ENCODE data around the gene FEZF1. TPM values are rescaled to one million over a fixed set of nuclear protein-coding genes. Genes with fewer than 3 reads are reported as not detected.

The FEZF1 gene
- total RNA-seq, 2 donors from 2014 or later: 0.22 TPM; not detected in 1

GRCh38 chr7:122299624-122300210 is 4.8 kb downstream of the FEZF1 start:
- TF ChIP-seq CTCF (conservative IDR thresholded peaks at IDR 0.05): no peak
- Histone ChIP-seq H3K9ac (ENCODE audit: extremely low read depth, low read length, poor library complexity, severe bottlenecking) (no peak overlapping the region), H3K4me3 (ENCODE audit: low read length) (peak overlapping the region; percentile 74), H3K9me3 (ENCODE audit: control insufficient read depth, low read length) (no peaks in the 10 kb centered on the region), H3K36me3 (ENCODE audit: control insufficient read depth, insufficient read depth, low read length) (no peaks in the 10 kb centered on the region), H3K4me1 (ENCODE audit: control insufficient read depth, insufficient read depth, low read length) (no peaks in the 10 kb centered on the region), H3K27ac (ENCODE audit: low read depth, low read length) (no peak overlapping the region), H3K27me3 (ENCODE audit: control insufficient read depth, insufficient read depth, low read length, poor library complexity, severe bottlenecking) (peaks cover 94% of the 10 kb centered on the region)
- no peaks in the 10 kb centered on the region for H3K9me3 Mint-ChIP-seq
- DNase-seq: peak; percentile 79
- peaks cover 94% of the 10 kb centered on the region for H3K27me3 Mint-ChIP-seq (ENCODE audit: insufficient read depth)
- WGBS, 2 experiments (ENCODE audit: insufficient coverage in 1 of 2, insufficient read length in 1 of 2): 6 to 7% methylated on average over 22 to 32 of the region's 32 CpGs
- H3K36me3 Mint-ChIP-seq (ENCODE audit: low read depth): no peaks in the 10 kb centered on the region
- no peak overlapping the region for H3K27ac Mint-ChIP-seq
- H3K4me1 Mint-ChIP-seq: peaks cover 23% of the 10 kb centered on the region
- peak overlapping the region; percentile 70 for H3K4me3 Mint-ChIP-seq

GRCh38 chr7:122298618-122299017 is 5.9 kb downstream of the FEZF1 start:
- no peak for DNase-seq
- no peak overlapping the region for H3K27ac Mint-ChIP-seq
- no peak for TF ChIP-seq CTCF (conservative IDR thresholded peaks at IDR 0.05)
- Histone ChIP-seq H3K27ac (ENCODE audit: low read depth, low read length) (no peak overlapping the region), H3K4me1 (ENCODE audit: control insufficient read depth, insufficient read depth, low read length) (no peaks in the 10 kb centered on the region), H3K27me3 (ENCODE audit: control insufficient read depth, insufficient read depth, low read length, poor library complexity, severe bottlenecking) (peaks cover 84% of the 10 kb centered on the region), H3K36me3 (ENCODE audit: control insufficient read depth, insufficient read depth, low read length) (no peaks in the 10 kb centered on the region), H3K9ac (ENCODE audit: extremely low read depth, low read length, poor library complexity, severe bottlenecking) (no peak overlapping the region), H3K9me3 (ENCODE audit: control insufficient read depth, low read length) (no peaks in the 10 kb centered on the region), H3K4me3 (ENCODE audit: low read length) (no peak overlapping the region)
- H3K4me3 Mint-ChIP-seq: no peak overlapping the region
- 83 to 90% methylated on average over 2 of the region's 2 CpGs for WGBS, 2 experiments (ENCODE audit: insufficient coverage in 1 of 2, insufficient read length in 1 of 2)
- peaks cover 13% of the 10 kb centered on the region for H3K4me1 Mint-ChIP-seq
- peaks cover 83% of the 10 kb centered on the region for H3K27me3 Mint-ChIP-seq (ENCODE audit: insufficient read depth)
- H3K36me3 Mint-ChIP-seq (ENCODE audit: low read depth): no peaks in the 10 kb centered on the region
- H3K9me3 Mint-ChIP-seq: no peaks in the 10 kb centered on the region

- Histone ChIP-seq H3K9ac (ENCODE audit: extremely low read depth, low read length, poor library complexity, severe bottlenecking) (no peak overlapping the region), H3K27me3 (ENCODE audit: control insufficient read depth, insufficient read depth, low read length, poor library complexity, severe bottlenecking) (peaks cover 79% of the 10 kb centered on the region), H3K9me3 (ENCODE audit: control insufficient read depth, low read length) (no peaks in the 10 kb centered on the region), H3K36me3 (ENCODE audit: control insufficient read depth, insufficient read depth, low read length) (no peaks in the 10 kb centered on the region), H3K27ac (ENCODE audit: low read depth, low read length) (no peak overlapping the region), H3K4me3 (ENCODE audit: low read length) (no peak overlapping the region), H3K4me1 (ENCODE audit: control insufficient read depth, insufficient read depth, low read length) (no peaks in the 10 kb centered on the region)
- H3K27me3 Mint-ChIP-seq (ENCODE audit: insufficient read depth): peaks cover 78% of the 10 kb centered on the region
- H3K9me3 Mint-ChIP-seq: no peaks in the 10 kb centered on the region
- DNase-seq: no peak
- no peak overlapping the region for H3K4me3 Mint-ChIP-seq
- H3K27ac Mint-ChIP-seq: no peak overlapping the region
- H3K4me1 Mint-ChIP-seq: peaks cover 11% of the 10 kb centered on the region
- H3K36me3 Mint-ChIP-seq (ENCODE audit: low read depth): no peaks in the 10 kb centered on the region
- TF ChIP-seq CTCF (conservative IDR thresholded peaks at IDR 0.05): no peak
- 73 to 83% methylated on average over 1 to 2 of the region's 2 CpGs for WGBS, 2 experiments (ENCODE audit: insufficient coverage in 1 of 2, insufficient read length in 1 of 2)
Observed at GRCh38 chr7:122298131-122298530, 6.4 kb downstream of the FEZF1 start.
